ENCODE results near the gene CDK8. TPM values are rescaled to one million over a fixed set of nuclear protein-coding genes. Genes with fewer than 3 reads are reported as not detected.
"Not testable (repeated sequence)": the region's sequence is repeated elsewhere in the genome, so short reads cannot be mapped to it uniquely, and the experiment has no call there.

Gene CDK8
- total and polyA plus RNA-seq, 10 of the 15 experiments (the other 5 are each of a cell fraction or from before 2014, with no cell fraction given) = 8.6 to 23.5 (median 12.5) TPM

- intact Hi-C loops (cut with micrococcal nuclease; ENCODE audit: unreplicated experiment); SMC1A ChIA-PET (ENCODE audit: uncharacterized antibody, unreplicated experiment): not testable (repeated sequence)
Observed at GRCh38 chr13:26285911-26286310, 32.0 kb downstream of the CDK8 start.

GRCh38 chr13:26288838-26289237, 34.9 kb downstream of the CDK8 start:
- H3K9ac ChIP-seq (ENCODE audit: control insufficient read depth, insufficient read depth, low read length); H3K27ac ChIP-seq (ENCODE audit: control insufficient read depth, insufficient read depth); H4K20me1 ChIP-seq (ENCODE audit: control insufficient read depth, insufficient read depth); H3K4me2 ChIP-seq (ENCODE audit: control insufficient read depth, insufficient read depth); CTCF ChIA-PET; H3K4me1 ChIP-seq (ENCODE audit: control insufficient read depth, insufficient read depth, low read length); H3K79me2 ChIP-seq (ENCODE audit: control insufficient read depth, insufficient read depth, low read length); DNase-seq (ENCODE audit: low read depth, low spot score); intact Hi-C loops (cut with micrococcal nuclease; ENCODE audit: unreplicated experiment); H2AFZ ChIP-seq (ENCODE audit: control insufficient read depth, low read depth, low read length); RAD21 ChIA-PET (ENCODE audit: unreplicated experiment); H3K4me3 ChIP-seq; H3K9me3 ChIP-seq (replicated peaks; ENCODE audit: control insufficient read depth, insufficient read depth, low read length); BruUV-seq (replicated peaks); in situ Hi-C loops (cut with MboI); H3K36me3 ChIP-seq (ENCODE audit: control insufficient read depth in 2 of 2, insufficient read depth in 2 of 2, low read length in 1 of 2); POLR2A ChIA-PET; H3K27me3 ChIP-seq (replicated peaks in 1 of 2; ENCODE audit: control insufficient read depth in 2 of 2, insufficient read depth in 2 of 2, low read length in 1 of 2); ATAC-seq; FAIRE-seq: not testable (repeated sequence)
- SMC1A ChIA-PET (ENCODE audit: uncharacterized antibody, unreplicated experiment) = interaction anchor here (1.4 kb wide), 1 partner anchor 12 kb away, joined by 3 read pairs; no protein-coding TSS in a partner anchor
- WGBS (ENCODE audit: insufficient coverage, insufficient replicate concordance, low lambda C conversion rate, missing lambda C conversion rate) = 73% methylated on average over 5 of the region's 7 CpGs

More at GRCh38 chr13:26285911-26286310, 32.0 kb downstream of the CDK8 start:
- H3K4me1 ChIP-seq (ENCODE audit: control insufficient read depth, insufficient read depth, low read length); H3K4me2 ChIP-seq (ENCODE audit: control insufficient read depth, insufficient read depth); POLR2A ChIA-PET; ATAC-seq; RAD21 ChIA-PET (ENCODE audit: unreplicated experiment); H3K27me3 ChIP-seq (replicated peaks in 1 of 2; ENCODE audit: control insufficient read depth in 2 of 2, insufficient read depth in 2 of 2, low read length in 1 of 2); H3K9ac ChIP-seq (ENCODE audit: control insufficient read depth, insufficient read depth, low read length); H2AFZ ChIP-seq (ENCODE audit: control insufficient read depth, low read depth, low read length); H3K9me3 ChIP-seq (replicated peaks; ENCODE audit: control insufficient read depth, insufficient read depth, low read length); H3K79me2 ChIP-seq (ENCODE audit: control insufficient read depth, insufficient read depth, low read length); DNase-seq (ENCODE audit: low read depth, low spot score); H3K4me3 ChIP-seq; BruUV-seq (replicated peaks); in situ Hi-C loops (cut with MboI); H3K36me3 ChIP-seq (ENCODE audit: control insufficient read depth in 2 of 2, insufficient read depth in 2 of 2, low read length in 1 of 2); H4K20me1 ChIP-seq (ENCODE audit: control insufficient read depth, insufficient read depth); H3K27ac ChIP-seq (ENCODE audit: control insufficient read depth, insufficient read depth); CTCF ChIA-PET; FAIRE-seq: not testable (repeated sequence)
- 47% methylated on average over 2 of the region's 2 CpGs for WGBS (ENCODE audit: insufficient coverage, insufficient replicate concordance, low lambda C conversion rate, missing lambda C conversion rate)

GRCh38 chr13:26295812-26296211, 41.9 kb downstream of the CDK8 start:
- Histone ChIP-seq H3K27ac (ENCODE audit: control insufficient read depth, insufficient read depth) (no peak overlapping the region), H2AFZ (ENCODE audit: control insufficient read depth, low read depth, low read length) (no peak overlapping the region), H3K36me3 (ENCODE audit: control insufficient read depth in 2 of 2, insufficient read depth in 2 of 2, low read length in 1 of 2) (no peaks in the 10 kb centered on the region), H3K79me2 (ENCODE audit: control insufficient read depth, insufficient read depth, low read length) (no peaks in the 10 kb centered on the region; the same call in 1 of the 2 replicates), H3K4me1 (ENCODE audit: control insufficient read depth, insufficient read depth, low read length) (no peaks in the 10 kb centered on the region), H3K9ac (ENCODE audit: control insufficient read depth, insufficient read depth, low read length) (no peak overlapping the region), H3K9me3 (replicated peaks; ENCODE audit: control insufficient read depth, insufficient read depth, low read length) (no peaks in the 10 kb centered on the region; the same call in 2 of the 3 replicates), H4K20me1 (ENCODE audit: control insufficient read depth, insufficient read depth) (no peaks in the 10 kb centered on the region), H3K27me3 (replicated peaks in 1 of 2; ENCODE audit: control insufficient read depth in 2 of 2, insufficient read depth in 2 of 2, low read length in 1 of 2) (no peaks in the 10 kb centered on the region), H3K4me3 (no peak overlapping the region), H3K4me2 (ENCODE audit: control insufficient read depth, insufficient read depth) (no peak overlapping the region)
- FAIRE-seq (no peak), ATAC-seq (no peak), DNase-seq (ENCODE audit: low read depth, low spot score) (no peak)
- TF ChIP-seq CREB1 (IDR thresholded peaks at IDR 0.05; ENCODE audit: low read depth) (no peak), BCL11A (IDR thresholded peaks at IDR 0.05; ENCODE audit: low read depth, low read length) (no peak), ATF3 (IDR thresholded peaks at IDR 0.05; ENCODE audit: borderline replicate concordance, extremely low read depth, low read depth, low read length) (no peak), RB1 (IDR thresholded peaks at IDR 0.05; ENCODE audit: borderline replicate concordance) (no peak), GABPA (IDR thresholded peaks at IDR 0.05; ENCODE audit: low read depth) (no peak)
- intact Hi-C loops (cut with micrococcal nuclease; ENCODE audit: unreplicated experiment) (no loop called here), in situ Hi-C loops (cut with MboI) (no loop called here)
- ChIA-PET RAD21 (ENCODE audit: unreplicated experiment) (no interaction called here), CTCF (no interaction called here), SMC1A (ENCODE audit: uncharacterized antibody, unreplicated experiment) (no interaction called here), POLR2A (no interaction called here)
- WGBS (ENCODE audit: insufficient coverage, insufficient replicate concordance, low lambda C conversion rate, missing lambda C conversion rate) = 81% methylated on average over 6 of the region's 6 CpGs
- no TSS peak for BruUV-seq (replicated peaks)

Measured in GM12878 (cell line).